ENCODE measurements around the gene CBFB.
"Not testable (repeated sequence)": the region's sequence is repeated elsewhere in the genome, so short reads cannot be mapped to it uniquely, and the experiment has no call there.

Gene CBFB

DNA sequence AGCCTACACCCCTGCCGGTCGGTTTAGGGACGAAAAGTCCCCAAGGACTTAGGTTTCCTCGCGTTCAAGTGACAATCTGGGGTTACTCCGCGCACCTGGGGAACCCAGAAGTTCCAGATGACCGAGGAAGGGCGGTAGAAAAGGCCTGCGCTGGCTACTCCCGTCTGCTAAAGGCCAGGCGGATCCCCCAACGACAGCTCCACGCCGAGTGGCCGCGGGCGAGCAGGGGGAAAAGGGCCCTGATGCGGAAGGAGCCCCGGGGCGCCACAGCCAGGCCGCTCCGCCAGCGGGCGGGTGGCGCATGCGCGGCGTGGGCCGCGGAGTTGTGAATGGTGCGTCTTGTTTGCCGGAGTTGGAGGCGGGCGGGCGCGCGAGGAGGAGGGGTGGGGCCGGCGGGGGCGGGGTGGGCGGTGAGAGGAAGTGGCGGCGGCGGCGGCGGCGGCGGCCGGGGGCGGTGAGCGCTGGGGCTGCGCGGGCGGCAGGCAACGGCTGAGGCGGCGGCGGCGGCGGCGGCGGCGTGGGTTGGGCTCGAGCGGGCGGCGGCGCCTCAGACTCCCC, at the start of gene CBFB:
Gene CBFB (plus strand): TSS at position 454 of the 558 bp plus-strand sequence. CDS start 259 bp downstream, outside the sequence.
- peak; percentile 84 to 89 for DNase-seq (ENCODE audit: low read depth in 2 of 2)

DNA sequence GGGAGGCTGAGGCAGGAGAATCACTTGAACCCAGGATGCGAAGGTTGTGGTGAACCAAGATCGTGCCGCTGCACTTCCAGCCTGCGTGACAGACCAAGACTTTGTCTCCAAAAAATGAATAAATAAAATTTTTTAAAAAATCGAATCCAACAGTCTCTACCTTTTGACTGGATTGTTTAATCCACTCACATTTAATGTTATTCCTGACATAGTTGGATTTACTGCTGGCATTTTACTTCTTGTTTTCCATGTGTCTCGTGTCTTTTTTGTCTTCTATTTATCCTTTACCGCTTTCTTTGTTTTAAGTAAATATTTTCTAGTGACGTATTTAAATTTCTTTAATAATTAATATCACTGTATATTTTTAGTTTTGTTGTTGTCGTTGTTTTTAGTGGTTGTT, 45.9 kb upstream of the CBFB start:
- DNase-seq (ENCODE audit: low read depth in 2 of 2), result no peak

DNA sequence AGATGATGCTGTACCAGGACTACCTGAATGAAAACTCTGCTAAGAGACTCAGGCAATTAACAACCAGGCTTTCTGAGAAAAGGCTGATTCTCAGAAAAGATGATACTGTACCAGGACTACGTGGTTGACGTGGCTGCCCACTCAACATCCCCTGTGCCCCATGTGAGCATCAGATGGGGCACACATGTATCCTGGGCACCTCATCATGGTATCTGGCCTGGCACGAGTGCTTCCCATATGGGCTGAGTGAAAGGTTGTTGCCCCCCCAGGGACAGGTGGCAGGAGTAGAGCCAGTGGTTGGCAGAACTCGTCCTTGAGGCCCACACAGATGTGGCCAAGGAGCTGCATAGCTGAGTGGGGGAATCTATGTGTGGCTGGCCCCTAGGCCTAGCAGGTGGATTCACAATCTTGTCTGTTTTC, 44.0 kb upstream of the CBFB start:
- peak; percentile 60 to 68 for DNase-seq (ENCODE audit: low read depth in 2 of 2)

- DNase-seq (ENCODE audit: low read depth in 2 of 2), result no peak
Observed at GRCh38 chr16:66986559-66986958, 42.4 kb upstream of the CBFB start.

DNA sequence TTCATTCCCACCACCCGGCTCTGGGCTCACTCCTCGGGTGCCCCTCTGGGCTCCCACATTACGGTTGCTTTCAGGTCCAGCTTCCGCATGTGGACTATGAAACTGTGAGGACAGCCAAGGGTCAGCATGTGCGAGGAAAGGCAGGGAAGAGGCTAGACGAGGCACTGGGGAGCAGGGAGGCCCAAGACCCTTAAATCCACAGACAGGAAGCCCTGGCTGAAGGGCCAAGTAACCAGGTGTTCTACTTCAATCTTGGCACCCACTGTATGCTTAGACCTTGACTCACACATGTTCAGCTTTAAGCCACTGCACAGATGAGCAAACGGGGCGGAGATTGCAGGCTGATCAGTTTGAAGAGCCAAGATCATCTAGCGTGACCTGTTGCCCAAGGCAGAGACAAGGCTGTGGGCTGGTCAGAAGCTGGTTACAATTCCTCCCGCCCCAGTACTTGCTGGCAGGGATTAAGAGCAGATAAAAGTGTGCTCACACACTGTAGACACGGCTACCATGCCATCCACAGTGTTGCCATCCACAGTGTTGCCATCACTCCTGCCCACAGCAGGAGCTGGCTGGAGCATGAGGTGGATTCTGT, 40.7 kb upstream of the CBFB start, which contains the start of gene CES4A:
Gene CES4A (plus strand): TSS at position 393 of the 592 bp plus-strand sequence. CDS start 184 bp downstream, at position 577.
- no peak for DNase-seq (ENCODE audit: low read depth in 2 of 2)

- no peak for DNase-seq (ENCODE audit: low read depth in 2 of 2)
Observed at GRCh38 chr16:66991545-66992077, 37.3 kb upstream of the CBFB start.

DNA sequence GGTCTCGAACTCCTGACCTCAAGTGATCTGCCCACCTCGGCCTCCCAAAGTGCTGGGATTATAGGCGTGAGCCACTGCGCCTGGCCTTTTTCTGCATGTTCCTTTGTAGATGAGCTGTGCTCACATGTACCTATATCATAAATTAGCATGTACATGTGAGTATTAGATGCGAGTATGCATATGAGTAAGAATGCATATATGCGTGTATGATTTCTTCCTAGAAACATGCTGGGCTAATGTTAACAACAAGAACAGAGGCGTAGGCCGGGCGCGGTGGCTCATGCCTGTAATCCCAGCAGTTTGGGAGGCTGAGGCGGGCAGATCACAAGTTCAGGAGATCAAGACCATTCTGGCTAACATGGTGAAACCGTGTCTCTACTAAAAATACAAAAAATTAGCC, 35.4 kb upstream of the CBFB start:
- DNase-seq (ENCODE audit: low read depth in 2 of 2), result not testable (repeated sequence)

- DNase-seq (ENCODE audit: low read depth in 2 of 2), result no peak
Observed at GRCh38 chr16:66996324-66996982, 32.5 kb upstream of the CBFB start.

DNA sequence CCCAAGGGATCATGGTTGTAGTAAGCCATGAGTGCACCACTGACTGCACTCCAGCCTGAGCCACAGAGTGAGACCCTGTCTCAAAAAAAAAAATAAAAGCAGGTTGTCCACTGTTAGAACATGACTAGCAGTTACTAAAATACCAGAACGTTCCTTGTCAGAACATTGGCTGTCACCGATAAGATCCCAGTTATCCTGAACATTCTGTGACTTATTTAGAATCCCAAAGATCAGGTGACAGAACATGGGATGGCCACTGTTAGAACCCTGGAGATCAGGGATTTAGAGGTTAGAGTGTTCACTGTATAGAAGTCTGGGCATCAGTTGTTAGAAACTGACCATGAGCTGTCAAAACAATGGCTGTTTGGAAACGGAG, 32.0 kb upstream of the CBFB start:
- DNase-seq (ENCODE audit: low read depth in 2 of 2), result no peak

GRCh38 chr16:67000384-67001351, 28.3 kb upstream of the CBFB start:
- peak in 1 of 2 donors; percentile 44 for DNase-seq (ENCODE audit: low read depth in 2 of 2)

DNA sequence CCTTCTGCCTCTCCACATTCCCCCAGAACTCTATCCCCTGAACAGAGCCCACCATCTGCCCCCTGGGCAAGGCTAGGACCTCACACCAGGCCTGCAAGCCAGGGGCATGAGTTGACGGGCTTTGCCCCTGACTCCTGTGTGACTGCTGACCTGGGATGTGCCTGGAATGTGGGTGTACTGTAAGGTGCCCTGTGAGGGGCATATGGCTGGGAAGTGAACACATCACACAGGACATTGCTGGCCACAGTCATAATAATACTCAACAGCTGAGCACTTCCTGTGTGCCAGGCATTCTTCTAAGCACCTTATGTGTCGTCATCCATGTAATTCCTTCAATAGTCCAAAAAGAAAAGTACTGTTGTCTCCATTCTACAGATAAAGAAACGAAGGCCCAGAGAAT, 27.2 kb upstream of the CBFB start:
- no peak for DNase-seq (ENCODE audit: low read depth in 2 of 2)

- DNase-seq (ENCODE audit: low read depth in 2 of 2), result no peak
Observed at GRCh38 chr16:67006930-67007658, 21.9 kb upstream of the CBFB start.

GRCh38 chr16:67009158-67009557, 19.8 kb upstream of the CBFB start:
- no peak for DNase-seq (ENCODE audit: low read depth in 2 of 2)

DNA sequence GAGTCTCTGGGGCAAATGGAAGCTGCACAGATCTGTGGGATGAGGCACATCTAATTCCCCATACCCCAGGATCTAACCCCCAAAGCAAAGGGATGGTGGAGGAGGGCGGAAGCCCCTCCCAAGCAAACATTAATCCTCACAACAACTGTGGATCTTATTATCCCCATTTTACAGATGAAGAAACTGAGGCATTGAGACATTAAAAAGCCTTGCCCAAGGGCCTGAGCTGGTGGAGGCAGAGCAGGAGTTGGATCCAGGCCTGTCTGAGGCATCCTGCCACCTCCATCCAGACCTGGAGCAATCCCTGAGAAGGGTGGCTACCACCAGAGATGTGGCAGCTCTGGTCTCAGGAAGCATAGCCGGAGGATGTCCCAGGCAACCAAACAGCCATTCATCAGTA, 17.7 kb upstream of the CBFB start:
- DNase-seq (ENCODE audit: low read depth in 2 of 2), result no peak

GRCh38 chr16:67013233-67013822, 15.6 kb upstream of the CBFB start:
- DNase-seq (ENCODE audit: low read depth in 2 of 2), result no peak

GRCh38 chr16:67013823-67014633, 14.9 kb upstream of the CBFB start:
- DNase-seq (ENCODE audit: low read depth in 2 of 2), result peak; percentile 77 to 82

GRCh38 chr16:67014634-67015312, 14.2 kb upstream of the CBFB start:
- DNase-seq (ENCODE audit: low read depth in 2 of 2), result no peak

DNA sequence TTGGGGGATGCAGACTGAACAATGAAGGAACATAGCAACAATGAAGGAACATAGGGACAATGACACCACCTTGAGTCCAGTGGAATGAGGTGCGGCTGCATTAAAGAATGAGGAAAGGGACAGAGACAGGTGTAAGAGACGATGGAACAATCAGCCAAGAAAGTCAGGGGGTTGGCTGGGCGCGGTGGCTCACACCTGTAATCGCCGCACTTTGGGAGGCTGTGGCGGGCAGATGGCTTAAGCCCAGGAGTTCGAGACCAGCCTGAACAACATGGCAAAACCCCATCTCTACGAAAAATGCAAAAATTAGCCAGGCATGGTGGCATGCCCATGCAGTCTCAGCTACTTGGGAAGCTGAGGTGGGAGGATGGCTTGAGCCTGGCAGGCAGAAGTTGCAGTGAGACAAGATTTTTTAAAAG, 13.6 kb upstream of the CBFB start:
- DNase-seq (ENCODE audit: low read depth in 2 of 2), result no peak

DNA sequence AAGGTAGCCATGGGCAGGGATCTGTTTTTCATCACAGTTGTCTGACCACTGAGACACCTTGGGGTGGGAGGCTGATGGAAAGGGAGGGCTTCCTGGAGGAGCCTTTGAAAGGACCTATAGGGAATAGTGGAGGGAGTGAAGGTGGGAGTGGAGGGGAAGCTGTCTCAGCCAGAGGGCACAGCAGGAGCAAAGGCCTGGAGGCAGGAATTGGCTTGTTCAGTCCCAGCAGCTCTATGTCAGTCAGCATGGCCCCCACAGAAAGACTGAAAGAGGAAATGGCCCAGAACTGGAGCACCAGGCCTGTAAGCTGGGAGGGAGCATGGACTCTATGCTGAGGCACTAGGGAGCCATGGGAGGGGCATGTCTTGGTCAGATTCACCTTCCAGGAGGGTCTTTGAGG, 12.8 kb upstream of the CBFB start:
- no peak for DNase-seq (ENCODE audit: low read depth in 2 of 2)

Data from stimulated activated CD4-positive, alpha-beta T cell treated with anti-CD3 and anti-CD28 coated beads, Interleukin-4, amount 100 ng/mL, for 48 hours (primary cell).